NCI-H345 (cell line): ENCODE measurements around the gene NUFIP2.
"Not testable (repeated sequence)": the region's sequence is repeated elsewhere in the genome, so short reads cannot be mapped to it uniquely, and the experiment has no call there.

Experiments used
- DNase-seq: peaks from one replicate; lab custom pipeline; 2025; lab: John Stamatoyannopoulos, UW

Gene NUFIP2

DNA sequence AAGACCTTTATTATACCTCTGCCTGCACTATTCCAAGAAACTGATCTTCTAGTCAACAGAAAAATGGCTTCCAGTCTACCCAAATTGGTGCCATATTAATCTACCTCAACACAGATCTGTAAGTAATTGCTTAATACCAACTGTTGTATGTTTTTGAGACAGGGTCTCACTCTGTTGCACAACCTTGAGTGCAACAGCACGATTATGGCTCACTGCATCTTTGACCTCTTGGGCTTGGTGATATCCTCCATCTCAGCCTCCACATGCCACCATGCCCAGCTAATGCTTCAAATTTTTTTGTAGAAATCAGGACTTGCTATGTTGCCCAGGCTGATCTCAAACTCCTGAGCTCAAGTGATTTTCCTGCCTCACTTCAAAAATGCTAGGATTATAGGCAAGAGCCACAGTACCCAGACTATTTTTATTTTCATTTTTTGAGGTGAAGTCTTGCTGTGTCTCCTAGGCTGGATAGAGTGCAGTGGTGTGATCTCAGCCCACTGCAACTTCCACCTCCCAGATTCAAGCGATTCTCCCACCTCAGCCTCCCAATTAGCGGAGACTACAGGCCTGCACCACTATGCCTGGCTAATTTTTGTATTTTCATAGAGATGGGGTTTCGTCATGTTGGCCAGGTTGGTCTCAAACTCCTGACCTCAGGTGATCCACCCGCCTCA is 14.4 kb downstream of the NUFIP2 start:
- DNase-seq, result no peak

DNA sequence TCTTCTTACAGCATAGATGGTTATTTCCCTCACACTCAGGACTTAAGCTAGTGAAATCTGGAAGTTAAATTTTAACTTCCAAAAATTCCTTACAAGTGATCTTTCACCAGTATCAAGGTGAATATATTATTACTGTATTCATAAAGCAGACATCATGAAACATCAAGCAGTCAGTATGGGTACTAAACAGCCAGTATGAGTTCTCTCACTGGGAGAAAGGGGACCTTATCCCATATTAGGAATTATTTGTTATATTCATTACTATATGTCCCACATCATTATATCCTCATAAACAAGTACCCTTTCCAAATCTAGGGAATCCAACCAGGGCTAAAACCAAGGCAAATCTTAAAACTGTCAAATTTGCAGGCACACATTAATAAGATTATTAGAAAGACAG is 15.3 kb downstream of the NUFIP2 start:
- no peak for DNase-seq

DNA sequence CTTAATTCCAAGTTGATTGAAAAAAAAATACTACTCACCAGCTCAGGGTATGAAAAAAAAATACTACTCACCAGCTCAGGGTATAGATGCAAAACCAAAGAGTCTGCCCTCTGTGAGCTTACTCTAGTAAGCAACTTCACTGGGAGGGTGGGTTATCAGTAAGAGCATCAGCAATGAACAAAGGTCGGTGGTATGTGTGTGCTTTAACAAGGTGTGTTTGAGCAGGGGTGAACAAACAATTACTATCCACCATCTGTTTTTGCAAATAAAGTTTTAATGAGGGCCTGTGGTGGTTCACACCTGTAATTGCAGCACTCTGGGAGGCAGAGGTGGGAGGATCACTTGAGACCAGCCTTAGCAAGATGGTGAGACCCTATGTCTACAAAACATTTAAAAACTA is 20.0 kb downstream of the NUFIP2 start:
- no peak for DNase-seq

DNA sequence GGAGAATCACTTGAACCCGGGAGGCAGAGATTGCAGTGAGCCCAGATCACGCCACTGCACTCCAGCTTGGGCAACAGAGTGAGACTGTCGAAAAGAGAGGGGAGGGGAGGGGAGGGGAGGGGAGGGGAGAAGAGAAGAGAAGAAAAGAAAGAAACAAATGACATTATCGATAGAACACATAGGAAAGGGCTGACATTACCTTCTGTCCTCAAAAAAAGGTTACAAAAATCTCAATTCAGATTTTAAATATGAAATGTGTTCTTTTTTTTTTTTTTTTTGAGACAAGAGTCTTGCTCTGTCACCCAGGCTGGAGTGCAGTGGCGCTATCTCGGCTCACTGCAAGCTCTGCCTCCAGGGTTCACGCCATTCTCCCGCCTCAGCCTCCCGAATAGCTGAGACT is 22.0 kb downstream of the NUFIP2 start:
- DNase-seq, result not testable (repeated sequence)

DNA sequence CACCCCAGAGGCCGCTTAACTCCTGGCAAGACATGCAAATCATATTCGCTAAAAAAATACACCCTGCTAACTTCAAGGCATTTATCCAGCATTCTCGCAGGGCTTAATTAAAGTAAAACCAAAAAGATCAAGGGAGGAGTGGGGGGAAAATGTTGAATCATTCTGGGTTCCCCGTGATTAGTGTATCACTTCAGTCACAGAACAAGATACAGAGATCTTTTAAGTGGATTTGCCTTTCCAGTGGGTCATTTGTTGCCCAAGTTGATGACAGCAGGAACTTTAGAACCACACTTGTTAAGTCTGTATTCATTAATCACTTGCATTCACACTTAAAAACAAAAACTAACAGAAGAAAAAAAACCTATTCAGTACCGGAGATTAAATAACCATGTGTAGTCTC is 30.0 kb downstream of the NUFIP2 start:
- DNase-seq, result no peak

DNA sequence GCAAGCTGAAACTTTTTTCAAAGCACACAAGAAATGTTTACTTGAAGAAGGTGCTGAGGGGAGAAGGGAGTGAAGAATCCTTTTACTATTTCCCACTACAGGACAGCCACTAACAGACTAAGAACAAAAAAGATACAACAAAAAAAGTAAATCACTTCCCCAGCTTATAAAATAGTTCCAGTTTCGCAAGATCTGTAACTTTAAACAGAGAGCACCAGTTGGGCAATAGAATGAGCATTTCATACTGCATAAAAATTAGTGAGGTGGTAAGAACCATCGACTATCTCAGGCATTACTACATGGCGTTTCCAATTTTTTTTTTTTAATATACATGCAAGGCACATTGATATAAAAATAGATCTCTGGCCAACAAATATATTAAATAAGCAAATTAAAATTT is 36.2 kb downstream of the NUFIP2 start:
- no peak for DNase-seq

DNA sequence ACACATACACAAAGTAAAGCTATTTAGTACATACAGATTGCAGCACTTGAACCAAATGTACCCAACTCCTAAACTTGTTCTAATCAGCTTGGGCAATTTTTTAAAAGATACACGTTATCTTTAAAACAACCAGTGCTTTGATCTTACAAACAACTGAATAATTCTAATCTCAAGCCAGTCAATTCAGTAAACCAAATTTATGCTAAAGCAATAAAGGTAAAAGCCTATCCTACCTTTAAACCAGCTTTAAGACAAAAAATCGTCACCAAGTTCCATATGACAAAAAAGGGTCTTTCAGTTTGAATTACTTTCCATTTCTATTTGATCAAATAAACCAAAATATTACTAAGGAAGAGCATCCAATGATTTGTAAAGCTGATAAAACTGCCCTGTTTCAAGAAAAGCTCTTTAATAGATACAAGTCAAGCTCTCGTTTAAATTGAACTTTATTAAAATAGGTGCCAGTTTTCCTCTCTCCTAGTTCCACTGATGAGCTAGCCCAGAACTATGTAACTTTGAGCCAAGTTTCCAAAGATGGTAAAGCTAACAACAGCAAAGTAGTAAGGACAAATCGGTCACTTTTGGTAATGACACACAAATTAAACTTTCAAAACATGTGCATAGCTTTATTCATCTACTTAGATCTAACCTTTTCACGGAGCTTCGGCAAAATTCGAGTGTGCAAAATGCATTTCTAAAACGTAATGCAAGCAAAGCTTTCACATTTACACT is 37.0 kb downstream of the NUFIP2 start:
- no peak for DNase-seq

DNA sequence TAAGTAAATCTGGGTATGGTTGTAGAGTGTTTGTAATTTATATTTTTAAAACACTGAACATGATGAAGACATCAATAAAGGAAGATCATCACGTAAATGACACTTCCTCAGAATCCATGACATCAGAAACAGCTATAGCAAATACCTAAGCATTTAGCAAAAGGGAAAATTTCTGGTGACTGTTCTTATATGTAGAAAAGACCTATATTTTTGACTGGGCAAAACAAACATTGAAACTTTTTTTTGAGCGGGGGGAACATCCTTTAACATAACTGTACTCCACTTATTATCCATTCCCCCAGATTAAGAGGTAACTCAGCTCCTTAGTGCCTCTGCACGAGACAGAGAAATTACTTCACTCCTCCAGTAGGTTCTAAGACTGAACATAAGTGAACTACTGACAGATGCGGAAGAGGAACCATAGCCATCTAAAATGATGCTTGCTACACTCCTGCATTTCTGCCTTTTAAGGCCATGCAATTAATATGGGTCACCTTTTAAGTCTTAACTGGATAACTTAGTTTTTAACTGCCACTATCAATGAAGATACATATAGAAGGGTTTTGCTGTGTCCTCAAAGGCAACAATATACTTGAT is 37.9 kb downstream of the NUFIP2 start:
- DNase-seq, result no peak

DNA sequence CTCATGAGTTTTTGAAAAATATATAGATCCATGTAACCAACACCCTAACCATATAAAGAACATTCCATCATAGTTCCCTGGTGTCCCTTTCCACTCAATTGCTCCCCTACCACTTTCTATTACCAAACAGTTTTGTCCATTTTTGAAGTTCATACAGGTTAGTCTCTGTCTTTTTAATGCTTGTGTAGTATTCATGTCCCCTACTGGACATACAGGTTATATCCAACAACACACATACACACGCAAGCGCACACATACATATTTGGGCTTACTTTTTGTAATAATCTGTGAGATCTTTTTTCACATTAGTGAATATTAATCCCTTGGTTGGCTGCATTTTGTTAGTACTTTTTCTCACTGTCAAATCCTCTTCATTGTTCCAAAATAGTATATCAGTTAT is 40.9 kb downstream of the NUFIP2 start:
- no peak for DNase-seq

DNA sequence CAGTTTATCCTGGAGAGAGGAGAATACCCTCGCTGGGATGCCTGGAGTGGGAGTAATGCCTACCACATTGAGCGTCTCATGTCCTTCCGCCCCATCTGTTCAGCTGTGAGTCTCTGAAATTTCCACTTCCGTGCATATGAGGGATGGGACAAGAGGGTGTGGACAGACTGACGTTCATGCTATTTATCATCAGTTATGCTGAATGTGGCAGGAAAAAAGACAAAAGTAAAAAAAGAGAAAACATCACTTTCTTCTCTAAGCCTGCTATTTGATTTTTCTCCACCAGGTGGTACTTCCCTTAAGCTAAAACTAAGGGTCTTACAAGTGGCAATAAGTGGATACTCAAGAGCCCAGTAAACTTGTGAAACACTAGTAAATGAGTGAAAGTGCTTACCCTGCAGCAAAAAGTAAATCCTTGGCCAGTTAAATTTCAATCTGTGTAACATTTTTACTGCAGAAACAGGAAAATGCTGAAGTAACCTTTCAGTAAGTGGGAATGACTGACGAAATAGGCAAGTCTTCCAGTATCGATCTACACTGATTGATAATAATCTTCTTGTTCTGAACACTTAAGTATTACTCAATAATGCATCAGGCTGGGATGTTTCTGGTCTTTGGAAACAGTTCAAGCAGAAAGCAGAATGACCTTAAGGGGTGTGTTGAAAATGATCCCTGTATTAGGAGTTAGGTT is 41.7 kb downstream of the NUFIP2 start:
- no peak for DNase-seq

DNA sequence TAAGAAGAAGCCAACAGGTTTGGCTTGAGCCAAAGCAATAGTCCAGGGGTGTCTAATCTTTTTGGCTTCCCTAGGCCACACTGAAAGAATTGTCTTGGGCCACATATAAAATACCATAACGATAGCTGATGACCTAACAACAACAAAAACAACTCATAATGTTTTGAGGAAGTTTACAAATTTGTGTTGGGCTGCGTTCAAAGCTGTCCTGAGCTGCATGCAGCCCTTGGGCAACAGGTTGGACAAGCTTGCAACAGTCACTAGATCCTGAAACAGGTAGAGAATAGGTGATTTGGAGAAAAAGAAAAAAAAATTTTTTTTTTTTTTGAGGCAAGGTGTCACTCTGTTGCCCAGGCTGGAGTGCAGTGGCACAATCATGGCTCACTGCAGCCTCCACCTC is 42.8 kb downstream of the NUFIP2 start:
- DNase-seq, result no peak

DNA sequence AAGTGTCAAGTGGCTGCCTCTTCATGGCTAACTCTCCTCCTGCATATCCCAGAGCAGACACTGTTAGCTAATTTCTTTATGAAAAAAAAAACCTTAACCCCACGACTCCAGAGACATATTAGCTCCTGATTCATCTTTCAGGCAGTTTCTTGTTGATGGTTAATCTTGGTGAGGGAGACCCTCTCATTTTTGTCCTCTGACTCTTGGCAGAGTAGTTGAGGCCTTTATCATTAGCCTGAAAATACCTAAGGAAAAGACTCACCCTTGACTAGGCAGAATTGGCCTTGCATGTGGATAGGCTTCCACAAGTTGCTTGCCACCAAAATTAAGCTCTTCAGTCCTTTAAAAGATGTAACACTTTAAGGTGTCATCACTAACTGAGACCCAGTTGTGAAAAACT is 43.3 kb downstream of the NUFIP2 start:
- DNase-seq, result no peak

DNA sequence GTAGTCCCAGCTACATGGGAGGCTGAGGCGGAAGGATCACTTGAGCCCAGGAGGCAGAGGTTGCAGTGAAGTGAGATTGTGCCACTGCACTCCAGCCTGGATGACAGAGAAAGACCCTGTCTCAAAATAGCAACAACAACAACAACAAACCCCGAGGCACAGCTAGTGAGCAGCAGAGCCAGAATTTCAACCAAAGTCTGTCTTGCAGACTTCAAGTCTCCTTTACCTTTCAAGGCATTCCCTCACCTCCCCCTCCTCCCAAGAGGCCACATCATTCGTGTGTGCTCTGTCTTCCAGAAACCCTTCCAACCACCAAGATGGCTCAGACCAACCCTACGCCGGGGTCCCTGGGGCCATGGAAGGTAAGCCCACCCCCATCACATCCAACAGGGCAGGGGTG is 45.1 kb downstream of the NUFIP2 start:
- DNase-seq, result no peak

DNA sequence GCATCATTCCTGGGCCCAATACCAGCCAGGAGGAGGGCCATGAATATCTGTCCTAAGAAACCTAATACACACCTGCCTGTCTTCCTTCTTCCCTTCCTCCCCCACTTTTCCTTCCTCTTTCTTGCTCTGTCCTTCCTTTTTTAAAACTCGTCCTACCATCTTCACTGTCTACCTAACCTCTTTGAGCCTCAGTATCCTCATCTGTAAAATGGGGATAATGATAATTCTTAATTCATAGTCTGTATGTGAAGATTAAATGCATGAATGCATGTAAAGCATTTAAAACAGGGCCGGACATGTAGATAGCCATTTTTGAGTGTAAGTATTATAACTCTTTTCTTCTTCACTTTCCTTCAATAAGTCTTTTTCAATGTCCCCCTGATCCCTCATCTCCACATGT is 46.7 kb downstream of the NUFIP2 start:
- no peak for DNase-seq

DNA sequence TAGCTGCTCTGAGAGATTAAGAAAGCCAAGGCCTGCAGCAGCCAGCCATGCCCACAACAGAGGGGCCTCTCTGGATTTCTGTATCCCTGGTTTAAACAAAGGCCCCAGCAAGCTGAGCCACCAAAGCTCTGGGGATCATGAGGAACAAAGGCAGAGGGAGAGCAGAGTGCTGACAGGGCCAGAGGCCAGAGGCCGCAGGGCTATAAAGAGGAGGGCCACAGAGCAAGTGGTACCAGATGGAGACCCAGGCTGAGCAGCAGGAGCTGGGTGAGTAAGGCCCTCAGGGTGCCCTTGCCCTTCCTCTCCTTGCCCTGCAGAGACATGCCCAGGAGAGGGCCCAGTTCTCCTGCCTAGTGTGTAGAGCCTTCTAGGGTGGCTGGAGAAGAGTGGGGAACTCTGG is 47.3 kb downstream of the NUFIP2 start, which contains the start of gene CRYBA1:
TSS of gene CRYBA1 (plus strand) at position 232 of the 400 bp plus-strand sequence. CDS start at position 237, 5 bp downstream.
- no peak for DNase-seq

DNA sequence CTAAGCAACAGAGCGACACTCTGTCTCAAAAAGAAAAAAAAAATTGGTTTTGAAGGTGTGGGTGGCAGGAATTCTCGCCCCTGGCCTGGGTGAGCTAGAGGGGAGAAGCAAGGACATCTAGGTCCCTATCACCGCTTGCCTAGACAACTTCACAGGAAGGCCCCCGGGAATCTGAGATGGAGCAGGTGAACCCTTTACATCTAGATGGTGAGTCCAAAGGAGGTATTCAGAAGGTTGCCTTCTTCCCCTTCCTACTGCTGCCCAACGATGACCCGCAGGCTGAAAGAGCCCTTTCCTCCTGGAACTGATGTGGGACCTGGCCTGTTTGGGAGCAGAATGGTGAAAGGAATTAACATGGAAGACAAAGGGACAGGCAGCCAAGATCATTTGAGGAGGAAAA is 48.5 kb downstream of the NUFIP2 start:
- DNase-seq, result no peak

DNA sequence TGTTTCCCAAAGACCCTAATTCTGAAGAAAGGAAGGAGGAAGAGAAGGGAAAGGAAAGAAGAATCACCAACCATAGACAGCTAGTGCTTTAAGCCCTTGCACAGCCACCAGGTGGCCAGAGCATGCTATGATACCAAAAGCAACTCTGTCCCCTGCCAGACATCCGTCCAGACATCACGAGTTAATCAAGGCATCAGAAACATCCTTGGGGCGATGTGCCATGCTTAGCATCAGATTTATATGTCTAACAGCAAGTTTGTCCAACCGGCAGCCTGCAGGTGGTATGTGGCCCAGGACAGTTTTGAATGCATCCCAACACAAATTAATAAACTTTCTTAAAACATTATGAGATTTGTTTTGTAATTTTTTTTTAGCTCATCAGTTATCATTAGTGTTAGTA is 50.2 kb downstream of the NUFIP2 start:
- DNase-seq, result no peak

DNA sequence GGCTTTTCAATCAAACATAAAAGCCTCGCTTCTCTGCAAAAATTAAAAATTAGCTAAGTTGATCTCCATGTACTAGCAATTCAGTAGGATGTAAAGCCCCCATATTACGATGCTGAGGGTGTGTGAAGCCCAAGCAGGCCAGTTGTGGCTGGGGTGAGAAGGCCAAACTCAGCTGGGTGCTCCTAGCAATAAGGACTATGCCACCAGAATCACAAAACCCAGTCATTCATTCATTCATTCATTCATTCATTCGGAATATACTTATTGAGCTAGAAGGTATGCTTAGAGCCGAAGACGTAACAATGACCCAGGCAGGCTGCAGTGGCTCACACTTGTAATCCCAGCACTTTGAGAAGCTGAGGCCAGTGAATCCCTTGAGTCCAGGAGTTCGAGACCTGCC is 51.2 kb downstream of the NUFIP2 start:
- DNase-seq, result no peak

DNA sequence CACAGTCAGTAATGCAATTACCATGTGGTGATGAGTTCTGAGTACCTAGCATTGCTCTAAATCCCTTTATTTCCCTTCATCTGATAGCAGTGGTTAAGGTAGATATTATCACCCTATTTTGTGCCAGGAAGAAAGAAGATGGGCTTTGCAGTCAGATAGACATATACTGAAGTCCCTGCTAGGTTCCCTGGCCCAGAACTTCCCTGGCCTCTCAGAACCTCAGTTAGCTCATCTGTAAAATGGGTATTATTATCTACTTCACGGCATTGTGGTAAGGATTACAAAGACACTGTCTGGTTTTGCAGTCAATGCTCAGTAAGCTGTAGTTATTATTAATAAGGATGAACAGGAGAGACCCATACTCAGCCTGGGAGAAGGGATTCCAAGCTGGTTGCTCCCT is 51.9 kb downstream of the NUFIP2 start:
- DNase-seq, result no peak

DNA sequence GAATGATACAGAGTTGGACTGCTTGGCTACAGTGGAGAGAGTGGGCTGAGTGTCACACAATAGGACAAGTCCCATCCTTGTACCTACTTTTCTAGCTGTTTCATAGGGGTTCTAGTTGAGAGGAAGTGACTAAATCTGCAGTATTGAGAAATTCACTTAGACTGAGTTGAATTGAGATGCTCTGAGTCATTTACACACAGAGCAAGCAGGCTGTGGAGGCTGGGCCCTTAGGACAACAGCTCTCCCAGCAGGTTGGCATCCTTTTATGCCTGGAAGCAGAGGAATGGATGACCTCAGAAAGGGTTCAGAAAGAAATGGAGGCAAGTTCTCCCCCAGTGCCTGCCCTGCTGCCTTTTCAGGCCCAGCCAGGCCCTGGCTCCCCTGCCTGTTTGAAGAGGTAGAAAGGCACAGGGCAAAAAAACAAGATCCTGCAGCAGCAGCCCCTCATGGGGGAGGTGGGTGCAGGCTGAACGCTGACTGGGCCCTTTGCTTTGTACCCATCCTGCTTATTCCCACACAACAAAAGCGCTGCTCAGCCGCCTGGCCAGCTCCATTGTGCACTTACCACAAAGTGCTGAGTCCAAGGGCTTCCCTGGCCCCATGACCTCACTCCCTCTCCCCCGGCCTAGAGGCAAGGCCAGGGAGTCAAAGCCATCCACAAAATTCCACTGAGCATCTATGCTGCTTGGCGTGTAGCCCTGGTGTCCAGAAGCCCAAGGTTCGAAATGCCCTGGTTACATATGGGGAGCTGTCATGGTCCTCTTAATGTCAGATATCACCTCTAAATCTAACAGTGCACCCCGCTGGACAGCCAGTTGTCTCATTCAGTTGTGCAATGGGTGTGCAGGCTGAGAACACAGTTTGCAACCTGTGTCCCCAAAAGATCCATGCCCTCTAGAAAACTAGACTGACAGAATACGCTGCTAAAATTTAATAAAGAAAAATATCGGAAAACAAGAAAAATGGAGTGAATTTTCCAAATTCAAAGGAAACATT is 52.7 kb downstream of the NUFIP2 start:
- DNase-seq, result peak; percentile 7

DNA sequence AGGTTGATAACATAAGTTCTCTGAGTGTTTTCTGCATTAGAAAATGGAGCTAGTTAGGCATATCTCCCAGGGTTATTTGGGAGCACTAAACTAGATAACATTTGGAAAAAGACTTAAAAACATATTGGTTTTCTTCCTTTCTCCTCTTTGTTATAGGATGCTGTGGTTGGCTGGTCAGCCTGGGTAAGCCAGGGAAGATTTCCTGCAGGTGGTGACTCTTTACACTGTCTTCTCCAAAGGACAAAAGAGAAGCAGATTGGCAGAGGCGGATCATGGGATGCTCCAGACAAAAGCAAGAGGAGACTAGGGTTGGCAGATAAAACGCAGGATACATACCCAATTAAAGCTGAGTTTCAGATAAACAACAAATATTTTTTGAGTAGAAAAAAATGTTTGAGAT is 53.5 kb downstream of the NUFIP2 start:
- DNase-seq, result no peak
